Tibial nerve (tissue), 3 donors: ENCODE data around the gene PDGFRA.

ENCODE experiments used
- POLR2A ChIP-seq, 2 donors: fragments of 450-650 bp; IDR thresholded peaks; one replicate each; pipeline ENCODE4 v1.6.1; 2017; ENCODE audit warnings: antibody characterized with exemption in 2 of 2, mild to moderate bottlenecking in 2 of 2, moderate library complexity in 2 of 2
- TF ChIP-seq, protein P1 (sequence below), 5 experiments: fragments of 200-600 bp in 3 of 5; fragments of 450-650 bp in 2 of 5; sonication (generic) in 3 of 5; IDR thresholded peaks; one replicate each; pipeline ENCODE4 v1.5.1; 2016 to 2019; ENCODE audit warnings: antibody characterized with exemption in 5 of 5, mild to moderate bottlenecking in 3 of 5, moderate library complexity in 2 of 5

DNA sequence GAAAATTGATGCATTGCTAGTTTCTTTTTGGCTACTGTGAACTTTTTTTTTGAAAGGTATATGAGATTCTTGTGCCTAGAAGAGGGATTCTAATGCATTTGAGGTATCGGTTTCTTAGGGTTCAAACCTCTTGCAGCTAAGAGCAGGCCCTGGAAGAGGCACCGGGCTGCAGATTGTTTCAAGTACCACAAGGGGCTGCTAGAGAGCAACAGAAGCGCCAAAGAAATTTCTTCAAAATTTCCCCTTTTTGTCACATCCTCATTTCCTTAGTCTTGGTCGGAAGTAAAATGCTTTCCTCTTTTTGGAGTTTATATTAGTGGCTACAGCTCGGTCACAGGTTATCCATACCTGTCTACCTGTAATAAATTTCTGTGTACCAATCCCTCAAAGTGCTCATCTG is 89.8 kb downstream of the PDGFRA start:
- TF ChIP-seq, protein P1, sequence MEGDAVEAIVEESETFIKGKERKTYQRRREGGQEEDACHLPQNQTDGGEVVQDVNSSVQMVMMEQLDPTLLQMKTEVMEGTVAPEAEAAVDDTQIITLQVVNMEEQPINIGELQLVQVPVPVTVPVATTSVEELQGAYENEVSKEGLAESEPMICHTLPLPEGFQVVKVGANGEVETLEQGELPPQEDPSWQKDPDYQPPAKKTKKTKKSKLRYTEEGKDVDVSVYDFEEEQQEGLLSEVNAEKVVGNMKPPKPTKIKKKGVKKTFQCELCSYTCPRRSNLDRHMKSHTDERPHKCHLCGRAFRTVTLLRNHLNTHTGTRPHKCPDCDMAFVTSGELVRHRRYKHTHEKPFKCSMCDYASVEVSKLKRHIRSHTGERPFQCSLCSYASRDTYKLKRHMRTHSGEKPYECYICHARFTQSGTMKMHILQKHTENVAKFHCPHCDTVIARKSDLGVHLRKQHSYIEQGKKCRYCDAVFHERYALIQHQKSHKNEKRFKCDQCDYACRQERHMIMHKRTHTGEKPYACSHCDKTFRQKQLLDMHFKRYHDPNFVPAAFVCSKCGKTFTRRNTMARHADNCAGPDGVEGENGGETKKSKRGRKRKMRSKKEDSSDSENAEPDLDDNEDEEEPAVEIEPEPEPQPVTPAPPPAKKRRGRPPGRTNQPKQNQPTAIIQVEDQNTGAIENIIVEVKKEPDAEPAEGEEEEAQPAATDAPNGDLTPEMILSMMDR (IDR thresholded peaks at IDR 0.05): peak in 4 of 5 experiments; percentile 33 to 56 (median 43)
- TF ChIP-seq POLR2A (IDR thresholded peaks at IDR 0.05): no peak
